Measurements from ENCODE around the gene POLN. TPM values are rescaled to one million over a fixed set of nuclear protein-coding genes. Genes with fewer than 3 reads are reported as not detected.

POLN gene
- total and polyA plus RNA-seq, 8 donors: 0.29 to 5.1 (median 1.4) TPM; not detected in 2

DNA sequence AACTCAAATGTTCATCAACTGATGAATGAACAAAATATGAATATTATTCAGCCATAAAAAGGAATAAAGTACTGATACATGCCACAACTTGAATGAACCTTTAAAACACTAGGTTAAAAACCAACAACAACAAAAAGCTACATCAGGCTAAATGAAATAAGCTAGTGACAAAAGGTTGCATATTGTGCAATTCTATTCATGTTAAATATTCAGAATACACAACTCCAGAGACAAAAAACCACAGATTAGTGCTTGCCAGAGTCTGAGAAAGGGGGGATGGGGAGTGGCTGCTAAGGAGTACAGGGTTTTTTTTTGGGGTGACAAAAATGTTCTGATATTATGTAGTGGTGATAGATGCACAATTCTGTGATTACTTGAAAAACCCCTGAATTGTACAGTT lies 58.5 kb downstream of the POLN start:
- Histone ChIP-seq H3K4me3 (no peak overlapping the region), H3K9me3 (peaks cover 0 to 3% (median 0%) of the 10 kb centered on the region in 4 donors), H3K36me3 (peaks cover 0 to 6% (median 0%) of the 10 kb centered on the region in 4 donors), H3K27ac (no peak overlapping the region), H3K27me3 (no peaks in the 10 kb centered on the region), H3K4me1 (no peaks in the 10 kb centered on the region)
- DNase-seq: no peak
- TF ChIP-seq POLR2A (IDR thresholded peaks at IDR 0.05): no peak
- TF ChIP-seq POLR2AphosphoS5 (IDR thresholded peaks at IDR 0.05): no peak
- TF ChIP-seq EP300 (IDR thresholded peaks at IDR 0.05): no peak
- TF ChIP-seq, protein P1, sequence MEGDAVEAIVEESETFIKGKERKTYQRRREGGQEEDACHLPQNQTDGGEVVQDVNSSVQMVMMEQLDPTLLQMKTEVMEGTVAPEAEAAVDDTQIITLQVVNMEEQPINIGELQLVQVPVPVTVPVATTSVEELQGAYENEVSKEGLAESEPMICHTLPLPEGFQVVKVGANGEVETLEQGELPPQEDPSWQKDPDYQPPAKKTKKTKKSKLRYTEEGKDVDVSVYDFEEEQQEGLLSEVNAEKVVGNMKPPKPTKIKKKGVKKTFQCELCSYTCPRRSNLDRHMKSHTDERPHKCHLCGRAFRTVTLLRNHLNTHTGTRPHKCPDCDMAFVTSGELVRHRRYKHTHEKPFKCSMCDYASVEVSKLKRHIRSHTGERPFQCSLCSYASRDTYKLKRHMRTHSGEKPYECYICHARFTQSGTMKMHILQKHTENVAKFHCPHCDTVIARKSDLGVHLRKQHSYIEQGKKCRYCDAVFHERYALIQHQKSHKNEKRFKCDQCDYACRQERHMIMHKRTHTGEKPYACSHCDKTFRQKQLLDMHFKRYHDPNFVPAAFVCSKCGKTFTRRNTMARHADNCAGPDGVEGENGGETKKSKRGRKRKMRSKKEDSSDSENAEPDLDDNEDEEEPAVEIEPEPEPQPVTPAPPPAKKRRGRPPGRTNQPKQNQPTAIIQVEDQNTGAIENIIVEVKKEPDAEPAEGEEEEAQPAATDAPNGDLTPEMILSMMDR (IDR thresholded peaks at IDR 0.05): no peak
- intact Hi-C loops (cut with DNase I; ENCODE audit: low total_unique reads): loop anchor here (5.0 kb wide), 1 partner anchor 271 kb away; no protein-coding TSS in a partner anchor

DNA sequence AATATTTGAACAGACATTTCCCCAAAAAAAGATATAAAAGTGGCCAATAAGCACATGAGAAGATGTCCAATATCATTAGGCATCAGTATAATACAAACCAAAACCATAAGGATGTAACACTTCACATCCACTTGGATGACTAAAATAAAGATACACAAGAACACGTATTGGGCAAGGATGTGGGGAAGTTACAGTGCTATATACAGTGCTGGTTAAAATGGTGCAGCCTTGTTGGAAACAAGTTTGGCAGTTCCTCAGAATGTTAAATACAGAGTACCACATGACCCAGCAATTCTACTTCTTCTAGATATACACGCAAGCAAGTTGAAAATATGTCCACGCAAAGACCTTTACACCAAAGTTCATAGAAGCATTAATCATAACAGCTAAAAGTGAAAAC lies 58.9 kb downstream of the POLN start:
- peaks cover 0 to 3% (median 0%) of the 10 kb centered on the region in 4 donors for H3K9me3 ChIP-seq
- no peak for DNase-seq
- intact Hi-C loops (cut with DNase I; ENCODE audit: low total_unique reads): loop anchor here (5.0 kb wide), 1 partner anchor 271 kb away; no protein-coding TSS in a partner anchor
- peaks cover 0 to 6% (median 0%) of the 10 kb centered on the region in 4 donors for H3K36me3 ChIP-seq
- H3K4me3 ChIP-seq: no peak overlapping the region
- no peaks in the 10 kb centered on the region for H3K4me1 ChIP-seq
- WGBS, 5 donors: 44 to 89% (median 88%) methylated on average over 3 of the region's 3 CpGs
- H3K27ac ChIP-seq: no peak overlapping the region
- TF ChIP-seq POLR2AphosphoS5 (IDR thresholded peaks at IDR 0.05) (no peak), EP300 (IDR thresholded peaks at IDR 0.05) (no peak), POLR2A (IDR thresholded peaks at IDR 0.05) (no peak)
- TF ChIP-seq, protein P1 (IDR thresholded peaks at IDR 0.05): no peak
- no peaks in the 10 kb centered on the region for H3K27me3 ChIP-seq

DNA sequence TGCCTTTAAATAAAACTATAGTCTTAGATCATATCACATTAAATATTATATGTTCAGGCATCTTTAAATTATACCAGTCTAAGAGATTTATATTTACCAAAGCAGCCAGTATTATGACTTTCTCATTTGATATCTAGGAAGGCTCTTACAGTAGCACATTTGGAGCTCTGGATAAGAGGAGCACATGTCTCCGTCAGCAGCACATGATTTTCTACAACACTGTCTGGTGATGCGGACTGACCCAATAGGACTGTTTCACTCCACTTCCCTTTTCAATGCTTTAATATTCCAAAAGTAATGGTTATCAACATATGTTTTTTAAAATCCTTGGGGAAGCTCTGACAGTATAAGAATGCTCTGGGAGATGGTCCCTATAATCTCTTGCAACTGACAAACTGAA lies 61.5 kb downstream of the POLN start:
- TF ChIP-seq POLR2AphosphoS5 (IDR thresholded peaks at IDR 0.05) (no peak), EP300 (IDR thresholded peaks at IDR 0.05) (no peak), POLR2A (IDR thresholded peaks at IDR 0.05) (no peak)
- TF ChIP-seq, protein P1 (IDR thresholded peaks at IDR 0.05): no peak
- no peak overlapping the region for H3K4me3 ChIP-seq
- DNase-seq: no peak
- H3K27ac ChIP-seq: no peak overlapping the region
- no peaks in the 10 kb centered on the region for H3K36me3 ChIP-seq
- WGBS, 5 donors: 93 to 100% (median 94%) methylated on average over 2 of the region's 2 CpGs
- no peaks in the 10 kb centered on the region for H3K27me3 ChIP-seq
- H3K4me1 ChIP-seq: no peaks in the 10 kb centered on the region
- no peaks in the 10 kb centered on the region for H3K9me3 ChIP-seq
- intact Hi-C loops (cut with DNase I; ENCODE audit: low total_unique reads): loop anchor here (5.0 kb wide), 1 partner anchor 268 kb away; no protein-coding TSS in a partner anchor

DNA sequence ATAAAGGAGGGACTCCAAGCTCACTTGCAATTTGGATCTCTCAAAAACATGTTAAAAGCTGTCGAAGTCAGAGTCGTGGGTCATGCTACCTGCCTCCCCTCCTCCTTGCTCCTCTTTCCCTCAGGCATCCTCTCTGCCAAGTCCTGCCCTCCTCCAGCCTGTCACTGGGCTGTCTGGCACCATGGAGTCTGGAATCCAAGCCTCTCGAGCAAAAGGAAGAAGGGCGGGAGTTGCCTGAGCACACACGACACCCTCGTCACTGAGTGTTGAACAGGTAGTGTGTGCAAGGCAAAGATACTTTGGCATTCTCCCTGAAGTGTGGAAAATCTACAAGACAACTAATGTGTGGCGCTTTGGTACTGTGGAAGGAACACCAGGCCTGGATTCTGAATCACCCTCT lies 62.2 kb downstream of the POLN start:
- no peak for DNase-seq
- no peaks in the 10 kb centered on the region for H3K9me3 ChIP-seq
- intact Hi-C loops (cut with DNase I; ENCODE audit: low total_unique reads): loop anchor here (5.0 kb wide), 1 partner anchor 267 kb away; no protein-coding TSS in a partner anchor
- no peaks in the 10 kb centered on the region for H3K4me1 ChIP-seq
- no peak for TF ChIP-seq POLR2AphosphoS5 (IDR thresholded peaks at IDR 0.05)
- no peaks in the 10 kb centered on the region for H3K36me3 ChIP-seq
- 69 to 71% (median 70%) methylated on average over 7 of the region's 7 CpGs for WGBS, 5 donors
- no peaks in the 10 kb centered on the region for H3K27me3 ChIP-seq
- no peak overlapping the region for H3K27ac ChIP-seq
- H3K4me3 ChIP-seq: no peak overlapping the region

DNA sequence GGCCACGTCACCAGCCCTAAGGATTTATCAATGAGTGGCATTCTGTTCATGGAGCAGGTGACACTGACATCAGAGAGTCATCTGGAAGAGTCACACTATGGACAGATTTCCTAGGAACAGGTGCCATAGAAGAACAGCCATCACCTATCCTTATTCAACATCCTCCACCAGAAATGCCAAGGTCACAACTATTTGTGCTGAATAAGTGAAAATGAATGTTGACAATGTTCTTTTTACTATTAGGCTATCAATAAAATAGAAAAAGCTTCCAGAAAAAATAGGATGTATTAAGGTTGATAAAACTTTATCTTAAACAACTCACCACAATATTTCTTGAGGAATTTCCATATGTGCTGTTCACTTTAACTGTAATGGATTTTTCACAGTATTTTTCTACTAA lies 62.9 kb downstream of the POLN start:
- no peaks in the 10 kb centered on the region for H3K9me3 ChIP-seq
- H3K4me1 ChIP-seq: no peaks in the 10 kb centered on the region
- no peaks in the 10 kb centered on the region for H3K27me3 ChIP-seq
- intact Hi-C loops (cut with DNase I; ENCODE audit: low total_unique reads): no loop called here
- H3K36me3 ChIP-seq: no peaks in the 10 kb centered on the region
- 60 to 100% (median 92%) methylated on average over 1 of the region's 1 CpG for WGBS, 5 donors
- TF ChIP-seq, protein P1 (IDR thresholded peaks at IDR 0.05): no peak
- H3K4me3 ChIP-seq: no peak overlapping the region
- DNase-seq: no peak
- H3K27ac ChIP-seq: no peak overlapping the region

Measured in stomach (tissue), 9 donors.